Islet of Langerhans (tissue), 1 donor: ENCODE measurements around the gene TPSG1.
"Not testable (repeated sequence)": the region's sequence is repeated elsewhere in the genome, so short reads cannot be mapped to it uniquely, and the experiment has no call there.

Source experiments
- FAIRE-seq: peaks from one replicate; lab custom pipeline; 2011; peaks lifted over from hg19 to GRCh38; lab: Jason Lieb, UNC

TPSG1 gene

GRCh38 chr16:1194665-1195392 is 30.2 kb downstream of the TPSG1 start:
- FAIRE-seq: no peak

DNA sequence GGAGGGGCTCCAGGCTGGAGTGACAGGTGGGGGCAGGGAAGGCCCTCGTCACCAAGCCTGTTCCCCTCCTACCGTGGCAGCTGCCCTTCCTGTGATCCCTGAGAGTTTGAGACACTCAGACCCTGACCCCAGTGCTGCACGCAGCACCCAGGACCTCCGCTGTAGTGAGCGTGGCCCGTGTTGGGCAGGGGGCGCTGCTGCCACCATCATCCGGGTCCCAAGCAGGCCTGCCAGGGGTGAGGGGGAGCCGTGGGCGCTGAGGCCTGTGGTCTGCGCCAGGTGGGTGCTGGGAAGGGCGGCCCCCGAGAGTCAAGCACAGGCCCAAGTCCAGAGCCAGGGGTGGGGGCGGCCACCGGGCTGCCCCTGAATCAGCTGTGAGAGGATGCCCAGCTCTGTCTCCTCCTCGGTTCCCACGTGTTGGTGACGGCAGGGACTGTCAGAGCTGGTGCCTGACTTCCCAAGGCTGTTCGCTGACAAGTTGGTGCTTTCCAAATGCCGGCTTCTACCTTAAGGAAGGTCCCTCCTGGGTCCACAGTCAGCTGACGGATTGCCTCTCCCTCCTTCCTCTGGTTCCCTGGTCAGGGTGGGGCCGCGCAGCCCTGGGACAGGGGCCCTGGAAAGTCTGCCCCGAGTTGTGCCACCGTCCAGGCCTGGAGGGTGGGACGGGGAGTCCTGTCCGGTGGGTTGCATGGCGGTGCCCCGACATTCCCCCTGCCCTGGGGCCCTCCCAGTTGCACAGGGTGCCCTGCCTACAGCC is 31.1 kb downstream of the TPSG1 start:
- FAIRE-seq: no peak

DNA sequence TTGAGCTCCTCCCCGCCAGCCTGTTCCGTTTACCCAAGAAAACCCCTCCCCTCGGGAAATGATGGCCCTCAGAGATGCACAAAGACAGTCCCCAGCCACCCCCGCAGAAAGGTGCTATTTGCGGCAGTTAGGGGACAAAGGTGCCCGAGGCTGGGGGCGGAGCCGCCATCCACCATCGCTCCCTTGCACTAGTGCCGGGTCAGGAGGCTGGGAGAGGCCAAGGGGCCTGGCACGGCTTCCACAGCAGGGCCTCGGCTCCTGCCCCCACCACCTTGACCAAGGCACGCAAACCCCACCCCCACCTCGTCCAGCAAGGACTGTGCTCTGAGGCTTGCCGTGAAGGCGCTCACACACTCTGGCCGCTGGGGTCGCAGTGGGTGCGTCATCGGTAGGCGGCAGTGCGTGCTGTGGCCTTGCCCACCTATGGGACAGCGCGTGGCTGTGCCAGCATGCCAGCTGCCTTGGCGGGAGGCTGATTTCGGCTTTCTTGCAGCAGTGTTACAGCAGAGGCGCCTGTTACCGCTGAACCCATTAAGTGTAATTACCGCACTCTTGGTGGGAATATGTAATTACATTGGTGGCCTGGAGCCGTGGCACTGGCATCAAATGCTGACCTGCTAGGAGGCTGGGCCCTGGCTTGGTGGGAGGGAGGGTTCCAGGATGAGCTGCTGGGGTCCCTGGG is 31.8 kb downstream of the TPSG1 start:
- FAIRE-seq: no peak

DNA sequence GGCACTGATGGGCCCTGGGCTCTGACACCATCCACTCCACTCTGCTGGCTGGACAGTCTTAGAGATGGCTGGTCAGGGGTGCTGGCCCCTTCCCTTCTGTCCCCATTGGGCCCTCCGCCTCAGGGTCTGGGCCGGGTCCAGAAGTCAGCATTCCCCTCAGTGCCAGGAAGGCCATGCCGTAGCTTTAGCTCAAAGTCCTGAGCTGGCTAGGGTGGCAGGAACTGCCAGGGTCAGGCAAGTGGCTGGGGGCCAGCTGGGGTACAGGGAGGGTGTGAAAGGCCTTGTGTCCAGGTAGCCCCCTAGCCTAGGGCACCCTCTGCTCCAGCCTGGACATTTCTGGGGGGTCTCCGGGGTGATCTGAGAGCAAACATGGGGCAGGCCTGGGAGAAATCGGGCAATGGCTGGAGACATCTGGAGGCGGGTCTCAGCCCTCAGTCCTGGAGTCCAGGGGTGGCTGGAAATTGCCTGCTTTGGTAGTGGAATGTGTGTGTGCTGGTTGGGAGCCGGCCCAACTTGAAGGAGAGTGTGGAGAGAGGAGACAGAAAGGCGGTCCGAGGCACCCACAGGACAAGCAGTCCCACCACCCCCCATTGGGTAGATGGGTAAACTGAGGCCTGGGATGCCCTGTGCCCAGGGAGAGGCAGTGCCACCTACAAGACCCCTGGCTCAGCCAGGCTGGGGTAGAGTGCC is 32.5 kb downstream of the TPSG1 start:
- no peak for FAIRE-seq

DNA sequence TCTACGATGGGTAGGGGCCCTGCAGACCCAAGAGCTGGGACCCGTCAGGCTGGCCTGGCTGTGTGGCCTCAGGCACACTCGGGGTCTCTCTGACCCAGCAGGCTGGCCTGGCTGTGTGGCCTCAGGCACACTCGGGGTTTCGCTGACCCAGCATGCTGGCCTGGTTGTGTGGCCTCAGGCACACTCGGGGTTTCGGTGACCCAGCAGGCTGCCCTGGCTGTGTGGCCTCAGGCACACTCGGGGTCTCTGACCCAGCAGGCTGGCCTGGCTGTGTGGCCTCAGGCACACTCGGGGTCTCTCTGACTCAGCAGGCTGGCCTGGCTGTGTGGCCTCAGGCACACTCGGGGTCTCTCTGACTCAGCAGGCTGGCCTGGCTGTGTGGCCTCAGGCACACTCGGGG is 34.3 kb downstream of the TPSG1 start:
- not testable (repeated sequence) for FAIRE-seq

GRCh38 chr16:1189455-1189854 is 35.6 kb downstream of the TPSG1 start:
- no peak for FAIRE-seq

- no peak for FAIRE-seq
Measured at GRCh38 chr16:1188432-1189189, 36.5 kb downstream of the TPSG1 start.

DNA sequence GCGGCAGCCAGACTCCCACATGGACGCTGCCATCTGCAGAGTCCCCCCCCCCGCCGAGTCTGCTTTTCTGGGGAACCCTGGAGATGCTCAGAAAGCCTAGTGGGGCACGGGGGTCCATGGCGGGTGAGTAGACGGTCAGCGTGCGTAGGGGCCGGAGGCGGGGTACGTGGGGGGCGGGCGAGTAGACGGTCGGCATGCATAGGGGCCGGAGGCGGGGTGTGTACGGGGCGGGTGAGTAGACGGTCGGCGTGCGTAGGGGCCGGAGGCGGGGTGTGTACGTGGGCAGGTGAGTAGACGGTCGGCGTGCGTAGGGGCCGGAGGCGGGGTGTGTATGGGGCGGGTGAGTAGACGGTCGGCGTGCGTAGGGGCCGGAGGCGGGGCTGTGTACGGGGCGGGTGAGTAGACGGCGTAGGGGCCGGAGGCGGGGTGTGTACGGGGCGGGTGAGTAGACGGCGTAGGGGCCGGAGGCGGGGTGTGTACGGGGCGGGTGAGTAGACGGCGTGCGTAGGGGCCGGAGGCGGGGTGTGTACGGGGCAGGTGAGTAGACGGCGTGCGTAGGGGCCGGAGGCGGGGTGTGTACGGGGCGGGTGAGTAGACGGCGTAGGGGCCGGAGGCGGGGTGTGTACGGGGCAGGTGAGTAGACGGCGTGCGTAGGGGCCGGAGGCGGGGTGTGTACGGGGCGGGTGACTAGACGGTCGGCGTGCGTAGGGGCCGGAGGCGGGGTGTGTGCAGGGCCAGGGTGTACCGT is 39.4 kb downstream of the TPSG1 start:
- FAIRE-seq: not testable (repeated sequence)

GRCh38 chr16:1184980-1185379 is 40.1 kb downstream of the TPSG1 start:
- no peak for FAIRE-seq

DNA sequence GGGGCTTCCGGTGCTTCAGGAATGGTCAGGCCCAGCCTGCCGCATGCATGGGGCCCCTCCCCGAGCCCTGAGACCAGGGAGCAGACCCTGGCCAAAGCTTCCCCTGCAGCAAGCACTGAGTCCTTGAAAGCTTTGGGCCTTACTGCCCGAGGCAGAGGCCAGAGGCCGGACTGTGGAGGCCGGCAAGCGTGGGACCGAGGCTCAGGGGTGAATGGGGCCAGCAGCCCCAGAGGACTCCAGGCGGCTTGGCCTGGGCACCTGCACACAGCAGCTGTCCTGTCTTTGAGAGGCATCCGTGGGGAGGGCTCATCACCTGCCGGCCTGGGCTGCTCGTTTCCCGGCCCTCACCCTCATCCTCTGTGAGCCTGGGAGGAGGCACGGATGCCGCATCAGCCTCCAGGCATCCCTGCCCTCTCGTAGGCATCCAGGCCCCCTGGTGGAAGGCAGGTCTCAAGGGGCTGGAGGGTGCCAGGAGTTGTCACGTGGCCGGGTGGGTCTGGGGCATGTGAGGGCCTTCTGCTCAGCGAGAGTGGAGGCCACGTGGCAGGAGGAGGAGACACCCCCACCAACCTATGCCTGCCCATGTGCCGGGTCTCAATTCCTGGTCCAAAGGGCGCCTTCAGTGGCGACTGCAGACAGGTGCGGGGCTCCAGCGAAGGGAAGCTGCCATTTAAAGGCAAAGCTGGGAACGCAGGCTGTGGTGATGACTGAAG is 40.8 kb downstream of the TPSG1 start:
- no peak for FAIRE-seq

GRCh38 chr16:1182950-1183907 is 41.8 kb downstream of the TPSG1 start:
- FAIRE-seq: peak; percentile 51

DNA sequence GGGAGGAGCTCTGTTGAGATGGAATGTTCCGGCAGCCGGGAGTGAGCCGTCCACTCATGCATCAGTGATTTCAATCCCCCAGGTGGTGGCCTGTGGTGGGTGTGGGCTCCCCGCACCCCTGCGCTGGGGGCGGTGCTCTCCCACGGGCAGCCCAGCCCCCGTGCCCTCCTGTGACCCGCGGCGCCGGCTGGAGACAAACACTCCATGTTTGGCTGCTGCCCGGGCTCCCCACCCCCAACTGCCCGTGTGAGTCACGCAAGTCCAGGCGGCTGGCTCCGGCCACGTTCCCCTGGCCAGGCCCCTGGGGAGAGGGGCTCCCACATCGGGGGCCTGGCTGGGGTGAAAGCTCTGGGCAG is 42.8 kb downstream of the TPSG1 start:
- no peak for FAIRE-seq

DNA sequence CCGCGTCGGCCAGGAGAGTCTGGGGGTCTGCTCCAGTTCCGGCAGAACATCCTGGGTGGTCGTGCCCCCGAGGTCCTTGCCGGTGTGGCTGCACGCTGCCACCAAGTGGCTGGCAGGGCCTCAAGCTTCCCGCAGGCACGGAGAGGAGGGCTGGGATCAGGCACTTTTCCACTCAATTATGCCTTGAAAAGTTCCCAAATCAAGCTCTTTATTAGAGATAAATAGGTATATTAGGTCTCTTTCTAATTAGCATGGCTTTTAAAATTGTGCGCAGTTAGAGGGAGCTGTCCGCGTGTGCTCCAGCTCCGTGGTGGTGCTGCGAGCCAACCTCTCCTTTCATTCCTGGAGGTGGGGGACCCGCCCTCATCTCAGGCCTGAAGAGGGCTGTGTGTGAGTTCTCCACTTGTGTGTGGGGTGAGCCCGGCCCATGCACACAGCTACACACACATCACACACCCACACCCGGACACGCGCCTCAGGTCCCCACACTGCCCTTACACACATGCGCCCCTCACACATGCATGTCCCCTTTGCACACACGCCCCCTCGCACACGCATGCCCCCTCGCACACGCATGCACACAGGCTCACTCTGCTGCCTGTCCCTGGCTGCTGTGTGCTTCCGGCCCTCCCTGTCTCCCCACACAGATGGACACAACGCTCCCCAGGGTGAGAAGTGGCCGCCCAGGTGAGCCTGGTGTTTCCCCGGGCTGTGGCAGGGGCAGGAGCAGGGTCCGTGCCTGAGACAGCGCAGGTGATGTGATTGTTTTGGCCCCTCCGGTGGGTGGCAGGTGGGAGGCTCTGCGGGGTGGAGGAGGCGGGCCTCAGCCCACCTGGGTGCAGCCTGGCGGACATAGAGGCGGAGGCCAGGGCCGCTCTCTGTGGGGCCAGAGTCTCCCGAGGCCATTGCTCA is 43.4 kb downstream of the TPSG1 start:
- no peak for FAIRE-seq

GRCh38 chr16:1180549-1181403 is 44.3 kb downstream of the TPSG1 start:
- FAIRE-seq: no peak

GRCh38 chr16:1178295-1178910 is 46.7 kb downstream of the TPSG1 start:
- FAIRE-seq: no peak

GRCh38 chr16:1177750-1178149 is 47.3 kb downstream of the TPSG1 start:
- no peak for FAIRE-seq

GRCh38 chr16:1177053-1177452 is 48.0 kb downstream of the TPSG1 start:
- FAIRE-seq: no peak
